GM21515 (cell line): ENCODE results near the gene CFTR.

Experiments used
- ATAC-seq: cut with Tn5 transposase; IDR thresholded peaks from one replicate; pipeline ENCODE4 v1.9.1; 2021; ENCODE audit not compliant: unreplicated experiment

Gene CFTR

DNA sequence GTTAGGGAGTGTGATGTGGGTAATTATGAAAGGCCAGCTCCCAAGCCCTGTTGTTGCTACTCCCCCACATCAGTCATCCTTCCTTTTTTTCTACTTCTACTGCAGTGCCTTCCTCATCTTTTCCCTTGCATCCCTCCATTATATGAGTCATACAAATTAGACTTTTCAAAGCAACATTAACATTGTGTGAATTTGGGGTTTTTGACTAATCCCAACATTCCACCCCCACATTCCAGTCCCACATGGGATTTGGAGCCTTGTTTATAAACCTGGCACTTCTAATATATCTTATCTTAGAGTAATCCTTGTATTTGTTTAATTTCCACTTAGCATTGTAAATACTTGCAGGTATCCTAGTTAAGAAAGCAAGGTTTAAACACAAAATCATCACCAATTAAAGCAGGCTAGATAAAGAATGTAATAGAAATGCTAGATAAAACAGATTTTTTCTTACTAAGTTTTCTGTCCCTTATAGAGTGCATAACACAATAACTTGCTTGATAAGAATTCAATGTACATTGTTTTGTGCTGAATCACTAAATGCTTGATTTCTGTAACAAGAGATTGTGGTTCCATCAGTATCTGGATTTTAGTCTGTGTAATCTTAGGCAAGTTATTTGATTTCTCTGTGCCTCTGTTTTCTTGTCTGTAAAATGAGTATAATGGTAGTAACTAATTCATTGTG lies 165.8 kb downstream of the CFTR start:
- no peak for ATAC-seq

DNA sequence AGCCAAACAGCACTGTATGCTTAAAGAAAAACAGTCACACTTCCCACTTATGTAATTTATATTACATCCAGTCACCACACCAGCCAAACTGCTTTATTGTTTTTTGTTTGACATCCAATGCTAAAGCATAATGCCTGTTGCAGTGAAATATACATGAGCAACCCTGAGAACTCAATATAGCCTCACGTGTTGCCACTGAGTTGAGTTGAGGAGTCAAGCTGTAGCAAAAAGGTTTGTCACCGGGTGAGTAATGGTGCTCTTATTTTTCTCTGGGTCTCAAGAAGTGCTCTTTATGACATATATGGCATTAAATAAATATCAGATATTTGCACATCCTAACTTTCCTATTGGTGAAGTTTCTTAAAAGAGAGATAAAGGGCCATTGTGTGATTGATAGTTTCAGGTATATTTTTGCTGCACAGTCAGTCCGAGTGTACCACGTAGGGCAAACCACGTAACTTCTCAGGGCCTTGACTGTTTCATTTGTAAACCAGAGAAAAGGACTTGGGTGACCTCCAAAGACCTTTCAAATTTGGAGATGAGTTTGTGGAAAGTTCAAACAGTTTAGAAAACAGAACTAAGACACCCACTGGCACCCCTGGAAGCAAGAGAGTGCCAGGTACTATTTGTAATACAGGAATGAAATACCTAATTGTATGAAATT lies 168.5 kb downstream of the CFTR start:
- no peak for ATAC-seq

DNA sequence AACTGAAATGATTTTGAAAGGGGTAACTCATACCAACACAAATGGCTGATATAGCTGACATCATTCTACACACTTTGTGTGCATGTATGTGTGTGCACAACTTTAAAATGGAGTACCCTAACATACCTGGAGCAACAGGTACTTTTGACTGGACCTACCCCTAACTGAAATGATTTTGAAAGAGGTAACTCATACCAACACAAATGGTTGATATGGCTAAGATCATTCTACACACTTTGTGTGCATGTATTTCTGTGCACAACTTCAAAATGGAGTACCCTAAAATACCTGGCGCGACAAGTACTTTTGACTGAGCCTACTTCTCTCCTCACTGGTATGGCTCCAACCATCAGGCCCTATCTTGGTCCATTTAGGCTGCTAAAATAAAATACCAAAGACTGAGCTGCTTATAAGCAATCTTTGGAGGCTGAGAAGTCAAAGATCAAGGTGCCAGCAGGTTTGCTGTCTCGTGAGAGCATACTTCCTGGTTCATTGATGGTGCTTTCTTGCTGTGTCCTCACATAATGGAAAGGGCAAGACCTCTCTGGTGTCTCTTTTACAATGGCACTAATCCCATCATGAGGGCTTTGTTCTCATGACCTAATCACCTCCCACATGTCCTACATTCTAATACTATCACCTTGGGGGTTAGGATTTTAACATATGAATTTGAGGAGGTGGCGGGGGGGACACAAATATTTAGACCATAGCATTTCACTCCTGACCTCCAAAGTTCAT lies 173.3 kb downstream of the CFTR start:
- no peak for ATAC-seq

DNA sequence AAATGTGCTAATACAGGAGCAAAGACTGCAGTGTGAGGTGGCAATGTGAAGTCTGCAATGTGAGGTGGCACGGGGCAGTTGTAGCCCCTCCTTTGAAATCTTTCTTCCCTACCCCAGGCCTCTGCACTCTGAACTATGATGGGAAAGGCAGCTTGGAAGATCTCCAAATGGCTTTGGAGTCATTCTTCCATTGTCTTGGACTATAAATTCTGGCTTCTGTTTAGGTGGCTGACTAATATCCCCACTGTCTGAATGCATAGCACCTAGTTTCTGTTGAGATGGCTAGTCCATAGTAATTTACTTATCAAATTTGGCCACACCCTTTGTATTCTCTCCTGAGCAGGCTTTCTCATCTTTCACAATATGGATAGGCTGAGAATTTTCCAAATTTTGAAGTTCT lies 175.0 kb downstream of the CFTR start:
- no peak for ATAC-seq

DNA sequence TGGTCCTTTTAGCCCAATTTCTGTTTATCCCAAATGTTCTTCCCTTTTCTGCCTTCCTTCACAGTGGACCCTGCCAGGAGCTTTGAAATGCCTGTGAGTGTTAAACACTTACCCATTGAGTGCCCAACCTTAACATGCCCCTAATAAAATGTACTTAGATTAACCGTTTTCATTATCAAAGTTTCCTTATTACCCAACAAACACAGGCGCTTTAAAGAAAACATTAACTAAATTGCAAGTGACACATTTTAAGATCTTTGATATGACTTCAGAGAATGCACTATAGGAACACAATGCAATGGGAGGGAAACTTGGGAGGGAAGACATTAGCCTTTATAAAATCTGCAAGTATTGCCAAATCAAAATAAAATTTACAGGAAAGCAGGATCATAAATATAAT lies 177.0 kb downstream of the CFTR start:
- ATAC-seq = no peak

DNA sequence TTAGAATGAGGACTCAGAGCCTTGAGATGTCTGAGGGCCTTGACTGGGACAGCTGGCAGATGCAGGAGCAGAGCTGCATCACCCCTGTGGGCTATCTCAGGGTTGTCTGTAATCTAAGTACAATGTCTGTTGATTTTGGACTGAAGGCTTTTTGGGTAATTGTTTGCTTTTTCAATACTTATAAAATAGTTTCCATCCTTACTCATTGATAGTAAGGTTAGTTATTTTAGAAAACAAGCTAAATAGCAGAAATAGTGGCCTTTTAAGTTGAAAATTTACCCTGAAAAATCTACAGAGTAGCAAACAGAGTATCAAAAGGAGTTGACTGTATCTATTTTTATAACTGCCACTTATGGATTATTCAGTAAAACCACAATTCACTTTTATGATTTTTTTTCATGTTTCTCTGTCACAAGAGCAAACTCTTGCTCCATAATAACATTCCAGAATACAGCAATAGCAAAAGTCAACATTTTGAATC lies 179.7 kb downstream of the CFTR start:
- no peak for ATAC-seq

DNA sequence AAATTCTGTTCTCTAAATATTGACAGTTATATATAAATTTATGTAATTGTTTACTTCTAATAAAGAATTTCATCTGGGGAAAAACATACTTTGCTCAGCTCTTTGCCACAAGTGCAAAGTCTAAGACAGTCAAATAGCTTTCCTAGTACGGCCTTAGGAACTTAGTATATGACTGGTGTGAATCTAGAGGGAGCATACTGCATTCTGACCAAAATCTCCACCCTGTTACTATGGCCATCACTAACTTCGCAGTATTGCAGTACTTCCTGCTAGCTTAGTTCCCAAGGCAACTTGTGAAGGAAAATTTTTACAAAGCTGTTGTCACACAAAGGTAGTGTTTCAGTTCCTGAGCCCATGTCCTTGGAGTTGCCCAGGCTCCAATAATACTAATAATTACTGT lies 181.5 kb downstream of the CFTR start:
- ATAC-seq = no peak

DNA sequence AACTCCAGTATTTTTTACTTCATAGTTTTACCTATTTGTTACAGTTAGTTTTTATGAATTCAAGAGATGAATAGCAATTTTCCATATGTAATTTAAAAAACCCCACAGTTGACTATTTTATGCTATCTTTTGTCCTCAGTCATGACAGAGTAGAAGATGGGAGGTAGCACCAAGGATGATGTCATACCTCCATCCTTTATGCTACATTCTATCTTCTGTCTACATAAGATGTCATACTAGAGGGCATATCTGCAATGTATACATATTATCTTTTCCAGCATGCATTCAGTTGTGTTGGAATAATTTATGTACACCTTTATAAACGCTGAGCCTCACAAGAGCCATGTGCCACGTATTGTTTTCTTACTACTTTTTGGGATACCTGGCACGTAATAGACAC lies 184.2 kb downstream of the CFTR start:
- no peak for ATAC-seq

DNA sequence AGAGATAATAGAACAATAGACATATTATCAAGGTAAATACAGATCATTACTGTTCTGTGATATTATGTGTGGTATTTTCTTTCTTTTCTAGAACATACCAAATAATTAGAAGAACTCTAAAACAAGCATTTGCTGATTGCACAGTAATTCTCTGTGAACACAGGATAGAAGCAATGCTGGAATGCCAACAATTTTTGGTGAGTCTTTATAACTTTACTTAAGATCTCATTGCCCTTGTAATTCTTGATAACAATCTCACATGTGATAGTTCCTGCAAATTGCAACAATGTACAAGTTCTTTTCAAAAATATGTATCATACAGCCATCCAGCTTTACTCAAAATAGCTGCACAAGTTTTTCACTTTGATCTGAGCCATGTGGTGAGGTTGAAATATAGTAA lies 185.5 kb downstream of the CFTR start:
- no peak for ATAC-seq

DNA sequence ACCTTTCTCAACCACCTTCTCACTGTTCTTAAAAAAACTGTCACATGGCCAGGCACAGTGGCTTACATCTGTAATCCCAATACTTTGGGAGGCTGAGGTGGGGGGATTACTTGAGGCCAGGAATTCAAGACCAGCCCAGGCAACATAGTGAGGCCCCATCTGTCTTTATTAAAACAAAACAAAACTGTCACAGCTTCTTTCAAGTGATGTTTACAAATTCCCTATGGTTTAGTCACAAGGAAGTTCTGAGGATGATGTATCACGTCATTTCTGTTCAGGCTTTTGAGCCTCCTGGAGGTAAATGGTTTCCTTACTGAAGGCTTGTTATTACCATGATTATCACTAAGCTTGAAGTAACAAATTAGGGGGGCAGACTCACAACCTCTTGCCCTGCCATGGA lies 186.2 kb downstream of the CFTR start:
- ATAC-seq = no peak

DNA sequence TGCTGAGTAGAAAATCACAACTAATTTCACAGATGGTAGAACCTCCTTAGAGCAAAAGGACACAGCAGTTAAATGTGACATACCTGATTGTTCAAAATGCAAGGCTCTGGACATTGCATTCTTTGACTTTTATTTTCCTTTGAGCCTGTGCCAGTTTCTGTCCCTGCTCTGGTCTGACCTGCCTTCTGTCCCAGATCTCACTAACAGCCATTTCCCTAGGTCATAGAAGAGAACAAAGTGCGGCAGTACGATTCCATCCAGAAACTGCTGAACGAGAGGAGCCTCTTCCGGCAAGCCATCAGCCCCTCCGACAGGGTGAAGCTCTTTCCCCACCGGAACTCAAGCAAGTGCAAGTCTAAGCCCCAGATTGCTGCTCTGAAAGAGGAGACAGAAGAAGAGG lies 186.9 kb downstream of the CFTR start:
- ATAC-seq = no peak

DNA sequence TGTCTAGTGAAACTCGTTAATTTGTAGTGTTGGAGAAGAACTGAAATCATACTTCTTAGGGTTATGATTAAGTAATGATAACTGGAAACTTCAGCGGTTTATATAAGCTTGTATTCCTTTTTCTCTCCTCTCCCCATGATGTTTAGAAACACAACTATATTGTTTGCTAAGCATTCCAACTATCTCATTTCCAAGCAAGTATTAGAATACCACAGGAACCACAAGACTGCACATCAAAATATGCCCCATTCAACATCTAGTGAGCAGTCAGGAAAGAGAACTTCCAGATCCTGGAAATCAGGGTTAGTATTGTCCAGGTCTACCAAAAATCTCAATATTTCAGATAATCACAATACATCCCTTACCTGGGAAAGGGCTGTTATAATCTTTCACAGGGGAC lies 187.6 kb downstream of the CFTR start:
- no peak for ATAC-seq

DNA sequence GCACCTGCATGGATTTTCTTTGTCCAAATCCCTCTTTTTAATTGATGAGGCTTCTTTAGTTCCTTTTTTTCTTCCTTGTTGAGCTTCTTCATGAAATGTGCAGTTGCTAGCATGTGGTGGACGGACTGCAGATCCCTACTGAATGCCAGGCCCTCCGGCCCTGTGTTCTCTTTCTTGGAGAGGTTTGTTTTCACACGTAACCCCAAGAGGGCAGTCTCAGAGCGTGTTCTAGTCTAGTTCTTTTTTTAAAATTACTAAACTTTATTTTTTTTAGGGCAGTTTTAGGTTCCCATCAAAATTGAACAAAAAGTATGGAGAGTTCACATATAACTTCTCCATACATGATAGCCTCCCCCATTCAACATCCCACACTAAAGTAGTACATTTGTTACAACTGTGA lies 190.0 kb downstream of the CFTR start:
- ATAC-seq = no peak

DNA sequence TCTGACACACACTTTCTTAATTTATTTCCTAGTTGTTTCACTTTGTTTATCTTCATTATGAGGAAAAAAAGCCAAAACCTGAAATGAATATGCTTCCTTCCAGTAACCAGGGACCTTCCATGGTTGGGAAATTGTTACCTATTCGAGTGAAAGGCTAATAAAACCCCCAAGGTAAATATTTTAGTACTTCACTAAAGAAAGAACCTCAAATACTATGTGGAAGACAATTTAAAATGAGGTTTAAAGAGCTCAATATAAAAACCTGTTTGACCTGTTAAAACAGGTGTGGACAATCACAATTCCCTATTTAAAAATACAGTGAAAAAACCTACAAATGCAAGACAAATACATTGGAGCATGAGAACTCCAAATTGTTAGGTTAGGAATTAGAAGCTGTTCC lies 192.6 kb downstream of the CFTR start:
- ATAC-seq = no peak

DNA sequence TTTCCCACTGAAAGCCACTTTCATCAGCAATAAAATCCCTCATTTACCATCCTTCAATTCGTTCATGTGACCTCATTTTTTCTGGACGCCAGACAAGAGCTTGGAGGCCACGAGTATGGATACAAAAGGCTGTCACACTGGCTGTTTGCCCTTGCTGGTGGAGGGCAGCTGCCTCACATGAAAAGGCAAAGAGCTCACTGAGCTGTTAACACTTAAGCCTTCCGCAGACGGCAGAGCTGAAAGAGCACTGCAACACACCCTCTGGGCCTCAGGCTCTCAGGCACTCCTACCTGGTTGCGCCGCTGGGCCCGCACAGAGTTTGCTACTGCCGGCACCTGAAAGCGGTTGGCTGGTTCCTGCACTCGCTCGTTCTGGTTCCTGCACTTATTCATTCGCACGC lies 193.5 kb downstream of the CFTR start:
- no peak for ATAC-seq

DNA sequence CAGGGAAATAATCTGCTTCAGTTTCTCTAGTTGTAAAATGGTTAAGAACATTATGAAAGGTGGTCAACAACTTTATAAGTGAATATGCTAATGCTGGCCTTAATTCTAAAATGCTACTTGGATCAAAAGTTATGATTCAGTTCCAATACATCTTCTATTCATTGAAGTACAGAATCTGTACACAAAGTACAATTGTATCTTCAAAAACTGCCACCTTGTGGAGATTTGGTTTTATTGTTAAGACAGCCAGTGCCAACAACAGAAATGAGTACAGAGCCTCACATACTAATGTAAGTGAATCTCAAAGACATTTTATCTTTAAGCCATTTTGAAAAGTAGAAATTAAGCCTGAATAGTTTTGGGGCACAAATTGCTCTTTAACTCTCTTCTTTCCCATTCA lies 194.0 kb downstream of the CFTR start:
- no peak for ATAC-seq

DNA sequence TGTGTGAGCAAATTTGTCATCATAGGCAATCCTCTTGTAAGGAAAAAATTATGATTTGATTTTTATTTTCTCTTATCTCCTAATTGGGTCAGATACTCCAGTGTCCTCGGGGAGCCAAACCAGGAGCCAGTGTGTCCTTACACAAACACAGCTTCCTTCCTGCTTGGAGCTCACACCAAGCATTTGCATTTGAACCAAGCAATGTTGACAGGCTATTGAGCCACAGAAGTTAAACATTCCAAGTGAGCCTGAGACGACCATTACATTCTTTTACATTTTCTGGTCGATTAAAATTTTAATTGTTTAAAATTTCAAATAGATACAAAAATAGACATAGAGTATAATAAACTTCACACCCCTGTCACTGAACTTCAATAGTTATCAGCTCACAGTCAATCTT lies 194.8 kb downstream of the CFTR start:
- no peak for ATAC-seq

DNA sequence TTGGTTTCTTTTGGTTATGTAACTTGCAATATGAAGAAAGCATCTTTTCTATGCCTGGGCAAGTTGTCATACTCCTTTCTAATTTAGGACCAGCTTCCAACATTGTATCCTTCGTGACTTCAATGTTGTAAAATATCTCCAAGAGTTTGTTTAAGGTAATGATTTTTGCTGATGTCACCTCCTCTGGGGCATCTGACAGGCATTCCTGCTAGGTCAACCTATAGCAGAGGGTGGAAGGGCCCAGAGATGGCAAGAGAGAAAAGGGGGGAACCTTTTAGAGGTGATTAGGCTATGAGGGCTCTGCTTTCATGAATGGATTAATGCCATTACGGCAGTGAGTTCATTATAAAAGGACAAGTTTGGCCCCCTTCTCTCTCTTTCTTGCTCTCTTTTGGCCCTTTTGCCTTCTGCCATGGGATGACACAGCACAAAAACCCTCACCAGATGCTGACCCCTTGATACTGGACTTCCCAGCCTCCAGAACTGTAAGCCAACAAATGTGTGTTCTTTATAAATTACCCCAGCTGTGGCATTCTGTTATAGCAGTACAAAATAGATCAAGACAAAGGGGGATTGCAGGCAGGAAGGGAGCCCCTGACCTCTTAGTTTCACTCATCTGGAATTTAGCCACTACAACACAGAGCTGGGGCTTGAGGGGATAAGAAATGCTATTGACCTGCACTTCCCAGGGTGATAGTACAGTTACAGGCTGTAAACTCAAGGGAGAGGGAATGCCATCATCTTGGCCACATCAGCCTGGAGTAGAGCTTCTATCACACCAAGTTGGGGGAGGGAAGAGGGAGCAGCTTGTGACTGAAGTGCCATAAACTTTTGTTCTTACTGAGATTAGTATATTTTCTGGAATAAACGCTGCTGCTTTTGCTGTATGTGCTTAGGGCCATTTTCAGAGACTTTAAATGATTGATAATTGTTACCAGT lies 195.9 kb downstream of the CFTR start:
- no peak for ATAC-seq

DNA sequence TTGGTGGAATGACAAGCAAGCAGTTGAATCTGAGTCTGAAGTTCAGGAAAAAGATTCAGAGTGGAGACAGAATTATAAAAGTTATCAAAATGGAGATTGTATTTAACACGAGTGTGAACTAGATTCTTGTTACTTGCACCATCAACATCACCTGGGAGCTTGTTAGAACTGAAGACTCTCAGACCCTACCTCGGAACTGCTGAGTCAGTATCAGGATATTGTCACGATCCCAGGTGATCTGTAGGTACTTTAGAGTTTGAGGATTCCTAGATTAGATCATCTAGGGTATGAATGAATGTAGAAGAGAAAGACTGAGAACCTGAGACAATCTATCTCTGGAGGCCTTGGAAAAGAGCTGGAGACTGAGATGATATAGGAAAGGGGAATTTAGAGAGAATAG lies 199.3 kb downstream of the CFTR start:
- ATAC-seq = no peak

DNA sequence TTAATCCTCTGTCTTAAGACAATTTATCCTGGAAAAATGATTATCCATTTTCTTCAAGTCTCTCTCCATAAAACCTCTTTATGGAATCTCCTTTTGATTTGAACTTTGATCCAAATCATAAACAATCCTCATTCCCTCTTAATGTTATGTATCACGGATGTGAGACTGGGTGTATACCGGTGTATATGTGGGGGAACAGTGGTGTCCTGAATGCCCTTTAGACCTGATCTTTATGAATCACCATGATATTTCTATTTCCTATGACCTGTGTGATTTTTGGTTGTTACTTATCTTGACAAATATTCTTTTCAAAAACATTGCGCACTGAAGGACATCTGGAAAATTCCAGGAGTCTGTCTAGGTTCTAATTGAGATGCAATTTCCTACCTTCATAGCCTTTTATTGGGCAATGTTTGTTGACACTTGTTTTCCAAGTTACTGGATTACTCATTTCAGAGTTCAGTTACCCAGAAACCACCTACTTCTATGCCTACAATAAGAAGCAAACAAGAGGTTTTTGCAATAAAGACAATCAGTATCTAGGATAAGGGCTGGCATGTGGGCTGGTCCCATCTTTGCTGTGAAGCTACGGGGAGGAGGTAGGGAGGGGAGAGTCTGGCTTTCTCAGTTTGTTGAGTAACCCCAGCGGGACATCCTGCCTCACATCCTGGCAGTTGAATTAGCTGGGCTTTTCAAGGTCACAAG lies 203.0 kb downstream of the CFTR start:
- ATAC-seq = no peak
